T-cell (primary cell): ENCODE data around the gene OSBPL3. TPM values are rescaled to one million over a fixed set of nuclear protein-coding genes. Genes with fewer than 3 reads are reported as not detected.
A peak's percentile ranks its signal among the peaks of the same experiment; 100 is the strongest.

Experiments used
- ATAC-seq, 4 experiments: fragments of 200-7000 bp in 3 of 4; fragments of 150-1000 bp in 1 of 4; cut with Tn5 transposase; replicated peaks in 1 of 4; 1 replicate in 3 of 4; 2 replicates in 1 of 4; pipeline ENCODE4 v1.10.0; 2021; ENCODE audit warnings: moderate library complexity in 3 of 4, mild to moderate bottlenecking in 2 of 4, moderate number of reproducible peaks in 1 of 4
- CTCF ChIA-PET, 2 donors: fragments of 300-600 bp; sonication (Branson Sonifier 250); formaldehyde crosslinking; loops; one replicate each; lab custom pipeline; 2022; ENCODE audit warnings: antibody characterized with exemption in 2 of 2; lab: Charles Lee
- POLR2A ChIA-PET, 2 donors: fragments of 300-600 bp; sonication (Branson Sonifier 250); formaldehyde crosslinking; loops; one replicate each; lab custom pipeline; 2022; ENCODE audit warnings: antibody characterized with exemption in 2 of 2; lab: Charles Lee
- DNase-seq, 35 experiments: peaks; one replicate each; pipeline versions ENCODE4 v3.0.0 to v3.0.0-alpha.2; 2013 to 2023
- H3K27ac ChIP-seq: one replicate; pipeline ENCODE4 v1.5.1; 2013; ENCODE audit warnings: low read length
- H3K27me3 ChIP-seq, 2 experiments: replicated peaks in 1 of 2; 1 replicate in 1 of 2; 2 replicates in 1 of 2; pipeline versions ENCODE4 v1.6.1 to v1.7.0; 2013; ENCODE audit warnings: low read length in 1 of 2, mixed read lengths in 1 of 2; ENCODE audit not compliant: control insufficient read depth in 2 of 2, insufficient read depth in 2 of 2; ENCODE audit errors: extremely low read depth in 1 of 2
- H3K36me3 ChIP-seq, 2 donors: 1 replicate in 1 of 2; 2 replicates in 1 of 2; pipeline versions ENCODE4 v1.6.1 to v1.7.0; 2013; ENCODE audit warnings: low read length in 1 of 2; ENCODE audit not compliant: control insufficient read depth in 2 of 2, insufficient read depth in 1 of 2; ENCODE audit errors: extremely low read depth in 1 of 2
- H3K4me1 ChIP-seq, 2 experiments: 1 replicate in 1 of 2; 2 replicates in 1 of 2; pipeline versions ENCODE4 v1.6.1 to v1.7.0; 2013; ENCODE audit warnings: low read length in 2 of 2, mixed read lengths in 1 of 2; ENCODE audit not compliant: insufficient read depth in 2 of 2, control insufficient read depth in 1 of 2; ENCODE audit errors: extremely low read depth in 1 of 2
- H3K4me3 ChIP-seq, 2 donors: 1 replicate in 1 of 2; 2 replicates in 1 of 2; pipeline versions ENCODE4 v1.5.1 to v1.7.0; 2013; ENCODE audit warnings: mild to moderate bottlenecking in 2 of 2, low read length in 1 of 2, moderate library complexity in 1 of 2; ENCODE audit not compliant: control insufficient read depth in 1 of 2; ENCODE audit errors: extremely low read depth in 1 of 2
- H3K9me3 ChIP-seq: 2 replicates; pipeline ENCODE4 v1.7.0; 2013
- H3K27ac Mint-ChIP-seq, 2 donors: one replicate each; pipeline ENCODE4 v1.8.0; 2020 to 2021; ENCODE audit warnings: mild to moderate bottlenecking in 2 of 2, mixed read lengths in 2 of 2
- H3K27me3 Mint-ChIP-seq, 2 donors: one replicate each; pipeline ENCODE4 v1.8.0; 2021 to 2022; ENCODE audit warnings: mixed read lengths in 2 of 2
- H3K36me3 Mint-ChIP-seq: one replicate; pipeline ENCODE4 v1.8.0; 2021; ENCODE audit warnings: mixed read lengths
- H3K4me1 Mint-ChIP-seq, 3 donors: one replicate each; pipeline ENCODE4 v1.8.0; 2020 to 2022; ENCODE audit warnings: mixed read lengths in 3 of 3, mild to moderate bottlenecking in 1 of 3
- H3K4me3 Mint-ChIP-seq, 3 donors: one replicate each; pipeline ENCODE4 v1.8.0; 2020 to 2022; ENCODE audit warnings: mild to moderate bottlenecking in 3 of 3, mixed read lengths in 3 of 3, moderate library complexity in 3 of 3
- H3K9me3 Mint-ChIP-seq, 3 donors: one replicate each; pipeline ENCODE4 v1.8.0; 2020 to 2022; ENCODE audit warnings: mixed read lengths in 3 of 3
- WGBS: methylation state at CpG from one replicate; pipeline ENCODE4 v1.1.5; 2013; ENCODE audit warnings: missing lambda C conversion rate; ENCODE audit not compliant: insufficient coverage; 5-methylcytosine and 5-hydroxymethylcytosine counted together
- total RNA-seq, 35 experiments: library from RNA in 6 of 35; stranded (reverse) in 6 of 35; fragments of 120-200 nt in 1 of 35; gene quantifications; one replicate each; pipeline versions ENCODE4 v1.2.1 to v1.2.4 and lab custom pipeline; 2013 to 2026

Gene OSBPL3
- 10 to 100 TPM; 30.2 to 62.7 (median 54.7) TPM for total RNA-seq
- 34.9 TPM for total RNA-seq (2013)
- 45.0 to 251 (median 77.7) reads per million in 29 experiments for total RNA-seq (lab: John Stamatoyannopoulos, UW)

GRCh38 chr7:24979863-24980533 lies at the start of gene OSBPL3:
Gene OSBPL3, minus strand, starts transcription at chr7:24980178. Its CDS starts 87,706 bp downstream, at chr7:24892472.
- ATAC-seq (peak; percentile 80 to 87 (median 84)), DNase-seq (peak; percentile 77 to 97 (median 90))
- H3K9me3 Mint-ChIP-seq: no peaks in the 10 kb centered on the region
- Histone ChIP-seq H3K4me3 (peak within 1 kb of the TSS; percentile 89 to 91), H3K36me3 (no peaks in the 10 kb centered on the region), H3K9me3 (no peaks in the 10 kb centered on the region), H3K27me3 (peaks cover 0 to 5% of the 10 kb centered on the region in 2 experiments), H3K27ac (peak within 1 kb of the TSS; percentile 80), H3K4me1 (peaks cover 27 to 36% of the 10 kb centered on the region in 2 experiments)
- H3K36me3 Mint-ChIP-seq: no peaks in the 10 kb centered on the region
- H3K4me1 Mint-ChIP-seq: peaks cover 58 to 67% (median 65%) of the 10 kb centered on the region in 3 donors
- H3K27me3 Mint-ChIP-seq: no peaks in the 10 kb centered on the region
- WGBS: under 1% methylated on average over 69 of the region's 73 CpGs
- H3K4me3 Mint-ChIP-seq: peak within 1 kb of the TSS; percentile 86 to 97 (median 96)
- CTCF ChIA-PET: interaction anchor here (0.6 to 5.0 kb wide), 10 partner anchors 9 to 1707 kb away, joined by 3 to 43 read pairs (median 3); no protein-coding TSS in a partner anchor
- POLR2A ChIA-PET: interaction anchor here in 1 of 2 donors (1.2 to 1.5 kb wide), 2 partner anchors 145 to 159 kb away, joined by 4 to 6 read pairs; partner anchors contain the start of gene CYCS
- peak within 1 kb of the TSS; percentile 94 for H3K27ac Mint-ChIP-seq

- DNase-seq (peak in 10 of 35 experiments; percentile 1 to 19 (median 4)), ATAC-seq (peak; percentile 49 to 77 (median 58))
- Mint-ChIP-seq H3K36me3 (no peaks in the 10 kb centered on the region), H3K27ac (peak overlapping the region; percentile 94 to 97), H3K9me3 (no peaks in the 10 kb centered on the region), H3K27me3 (no peaks in the 10 kb centered on the region), H3K4me3 (peak overlapping the region; percentile 8 to 66 (median 31)), H3K4me1 (peaks cover 32 to 67% (median 46%) of the 10 kb centered on the region in 3 donors)
- Histone ChIP-seq H3K27ac (peak overlapping the region; percentile 70), H3K4me1 (peaks cover 5 to 22% of the 10 kb centered on the region in 2 experiments), H3K27me3 (no peaks in the 10 kb centered on the region), H3K4me3 (no peak overlapping the region), H3K9me3 (no peaks in the 10 kb centered on the region), H3K36me3 (no peaks in the 10 kb centered on the region)
- ChIA-PET POLR2A (interaction anchor here in 1 of 2 donors (1.1 kb wide), 1 partner anchor 118 kb away, joined by 3 read pairs; no protein-coding TSS in a partner anchor), CTCF (interaction anchor here (0.8 to 2.9 kb wide), 7 partner anchors 8 to 217 kb away, joined by 3 to 8 read pairs (median 3); no protein-coding TSS in a partner anchor)
- no CpG with 5 or more reads among the region's 1 CpG for WGBS
Observed at GRCh38 chr7:25029075-25029474, 49.1 kb upstream of the OSBPL3 start.

- no peaks in the 10 kb centered on the region for H3K27me3 ChIP-seq
- no peaks in the 10 kb centered on the region for H3K9me3 ChIP-seq
- H3K4me3 ChIP-seq: no peak overlapping the region
- Mint-ChIP-seq H3K4me1 (peaks cover 32 to 67% (median 46%) of the 10 kb centered on the region in 3 donors), H3K27me3 (no peaks in the 10 kb centered on the region), H3K36me3 (no peaks in the 10 kb centered on the region), H3K9me3 (no peaks in the 10 kb centered on the region), H3K27ac (peak overlapping the region; percentile 94 to 97), H3K4me3 (peak overlapping the region; percentile 8 to 66 (median 31))
- ChIA-PET POLR2A (interaction anchor here in 1 of 2 donors (1.1 kb wide), 1 partner anchor 117 kb away, joined by 3 read pairs; no protein-coding TSS in a partner anchor), CTCF (interaction anchor here (0.7 to 2.9 kb wide), 7 partner anchors 9 to 216 kb away, joined by 3 to 8 read pairs (median 3); no protein-coding TSS in a partner anchor)
- WGBS: 23% methylated on average over 2 of the region's 8 CpGs
- H3K36me3 ChIP-seq: no peaks in the 10 kb centered on the region
- peaks cover 5 to 22% of the 10 kb centered on the region in 2 experiments for H3K4me1 ChIP-seq
- ATAC-seq (peak; percentile 74 to 85 (median 83)), DNase-seq (peak in 10 of 35 experiments; percentile 1 to 56 (median 4))
- H3K27ac ChIP-seq: peak overlapping the region; percentile 70
Observed at GRCh38 chr7:25028370-25029021, 48.5 kb upstream of the OSBPL3 start.

- ATAC-seq (no peak), DNase-seq (no peak)
- WGBS: 96% methylated on average over 3 of the region's 3 CpGs
- no peaks in the 10 kb centered on the region for H3K9me3 Mint-ChIP-seq
- no peak overlapping the region for H3K27ac Mint-ChIP-seq
- H3K4me3 ChIP-seq: no peak overlapping the region
- no peaks in the 10 kb centered on the region for H3K27me3 ChIP-seq
- H3K27ac ChIP-seq: no peak overlapping the region
- no peaks in the 10 kb centered on the region for H3K36me3 ChIP-seq
- H3K27me3 Mint-ChIP-seq: no peaks in the 10 kb centered on the region
- H3K4me3 Mint-ChIP-seq: no peak overlapping the region
- H3K9me3 ChIP-seq: no peaks in the 10 kb centered on the region
- peaks cover 32 to 53% (median 39%) of the 10 kb centered on the region in 3 donors for H3K4me1 Mint-ChIP-seq
- no peaks in the 10 kb centered on the region for H3K36me3 Mint-ChIP-seq
- H3K4me1 ChIP-seq: peaks cover 5 to 22% of the 10 kb centered on the region in 2 experiments
- POLR2A ChIA-PET: interaction anchor here (0.6 to 0.7 kb wide), 2 partner anchors 205 to 224 kb away, joined by 3 read pairs; no protein-coding TSS in a partner anchor
- CTCF ChIA-PET: interaction anchor here in 1 of 2 donors (0.8 to 1.0 kb wide), 2 partner anchors 154 to 205 kb away, joined by 3 read pairs; a partner anchor contains a TSS
Observed at GRCh38 chr7:25026156-25026555, 46.2 kb upstream of the OSBPL3 start.

GRCh38 chr7:25025218-25025671 lies 45.3 kb upstream of the OSBPL3 start:
- H3K36me3 Mint-ChIP-seq: no peaks in the 10 kb centered on the region
- no peak overlapping the region for H3K27ac Mint-ChIP-seq
- no peak for ATAC-seq
- Histone ChIP-seq H3K27ac (no peak overlapping the region), H3K9me3 (no peaks in the 10 kb centered on the region), H3K27me3 (no peaks in the 10 kb centered on the region), H3K4me3 (no peak overlapping the region), H3K4me1 (peaks cover 5 to 22% of the 10 kb centered on the region in 2 experiments), H3K36me3 (no peaks in the 10 kb centered on the region)
- no peaks in the 10 kb centered on the region for H3K9me3 Mint-ChIP-seq
- H3K4me3 Mint-ChIP-seq: no peak overlapping the region
- no peaks in the 10 kb centered on the region for H3K27me3 Mint-ChIP-seq
- DNase-seq: no peak
- ChIA-PET CTCF (interaction anchor here in 1 of 2 donors (1.0 kb wide), 1 partner anchor 155 kb away, joined by 3 read pairs; a partner anchor contains a TSS), POLR2A (no interaction called here)
- peaks cover 30 to 44% (median 32%) of the 10 kb centered on the region in 3 donors for H3K4me1 Mint-ChIP-seq

- POLR2A ChIA-PET: no interaction called here
- H3K27me3 ChIP-seq: no peaks in the 10 kb centered on the region
- ATAC-seq (no peak), DNase-seq (no peak)
- WGBS: no CpG with 5 or more reads among the region's 2 CpGs
- no peaks in the 10 kb centered on the region for H3K36me3 ChIP-seq
- Mint-ChIP-seq H3K27me3 (no peaks in the 10 kb centered on the region), H3K36me3 (no peaks in the 10 kb centered on the region), H3K27ac (no peak overlapping the region), H3K9me3 (no peaks in the 10 kb centered on the region), H3K4me3 (no peak overlapping the region), H3K4me1 (peaks cover 19 to 33% (median 25%) of the 10 kb centered on the region in 3 donors)
- peaks cover 5 to 19% of the 10 kb centered on the region in 2 experiments for H3K4me1 ChIP-seq
- no peak overlapping the region for H3K27ac ChIP-seq
- CTCF ChIA-PET: no interaction called here
- H3K4me3 ChIP-seq: no peak overlapping the region
- no peaks in the 10 kb centered on the region for H3K9me3 ChIP-seq
Observed at GRCh38 chr7:25024066-25024465, 44.1 kb upstream of the OSBPL3 start.
